Neural progenitor cell (in vitro differentiated cells): ENCODE data around the gene PRELID1. TPM values are rescaled to one million over a fixed set of nuclear protein-coding genes. Genes with fewer than 3 reads are reported as not detected.

Experiments
- DNase-seq: peaks from one replicate; pipeline ENCODE4 v3.0.0-alpha.2; 2016; ENCODE audit warnings: low spot score
- H2AFZ ChIP-seq: fragments of 200-600 bp; sonication (generic); replicated peaks from 2 replicates; pipeline ENCODE4 v1.6.1; 2016; ENCODE audit warnings: antibody characterized with exemption
- H3F3A ChIP-seq: fragments of 200-600 bp; sonication (generic); 2 replicates; pipeline ENCODE4 v1.6.1; 2016; ENCODE audit warnings: antibody characterized with exemption, low read depth
- H3K27ac ChIP-seq: fragments of 200-600 bp; sonication (generic); 2 replicates; pipeline ENCODE4 v1.5.1; 2016; ENCODE audit warnings: mild to moderate bottlenecking
- H3K27me3 ChIP-seq: fragments of 200-600 bp; sonication (generic); 2 replicates; pipeline ENCODE4 v1.6.1; 2016; ENCODE audit warnings: mild to moderate bottlenecking, moderate library complexity
- H3K36me3 ChIP-seq: fragments of 200-600 bp; sonication (generic); 2 replicates; pipeline ENCODE4 v1.5.1; 2016
- H3K4me1 ChIP-seq: fragments of 200-600 bp; sonication (generic); 2 replicates; pipeline ENCODE4 v1.6.1; 2016; ENCODE audit warnings: mixed run types
- H3K4me2 ChIP-seq: fragments of 200-600 bp; sonication (generic); 2 replicates; pipeline ENCODE4 v1.6.1; 2016
- H3K4me3 ChIP-seq: fragments of 200-600 bp; sonication (generic); 2 replicates; pipeline ENCODE4 v1.5.1; 2016
- H3K79me2 ChIP-seq: fragments of 200-600 bp; sonication (generic); 2 replicates; pipeline ENCODE4 v1.6.1; 2016; ENCODE audit warnings: low read depth
- H3K9ac ChIP-seq: fragments of 200-600 bp; sonication (generic); 2 replicates; pipeline ENCODE4 v1.6.1; 2016
- H3K9me3 ChIP-seq: fragments of 200-600 bp; sonication (generic); 2 replicates; pipeline ENCODE4 v1.5.1; 2016; ENCODE audit warnings: low read depth
- H4K20me1 ChIP-seq: fragments of 200-600 bp; sonication (generic); 2 replicates; pipeline ENCODE4 v1.6.1; 2016; ENCODE audit warnings: low read depth
- H3K27ac Mint-ChIP-seq: 3 replicates; pipeline ENCODE4 v1.8.0; 2021; ENCODE audit warnings: mixed read lengths
- H3K27me3 Mint-ChIP-seq: 2 replicates; pipeline ENCODE4 v1.8.0; 2022; ENCODE audit warnings: low read depth, mild to moderate bottlenecking, inconsistent platforms, moderate library complexity, mixed read lengths; ENCODE audit not compliant: insufficient read depth
- H3K36me3 Mint-ChIP-seq: 3 replicates; pipeline ENCODE4 v1.8.0; 2021; ENCODE audit warnings: mixed read lengths
- H3K4me1 Mint-ChIP-seq: 3 replicates; pipeline ENCODE4 v1.8.0; 2021; ENCODE audit warnings: mixed read lengths
- H3K4me3 Mint-ChIP-seq: 3 replicates; pipeline ENCODE4 v1.8.0; 2021; ENCODE audit warnings: mild to moderate bottlenecking, moderate library complexity, mixed read lengths
- H3K9me3 Mint-ChIP-seq: 3 replicates; pipeline ENCODE4 v1.8.0; 2020; ENCODE audit warnings: mixed read lengths
- EZH2 ChIP-seq: fragments of 200-600 bp; sonication (generic); IDR thresholded peaks from 2 replicates; pipeline ENCODE4 v1.6.1; 2017; ENCODE audit warnings: antibody characterized with exemption, mild to moderate bottlenecking, moderate library complexity
- EZH2phosphoT487 ChIP-seq: fragments of 200-600 bp; sonication (generic); IDR thresholded peaks from 2 replicates; pipeline ENCODE4 v1.6.1; 2017; ENCODE audit warnings: antibody characterized with exemption
- total RNA-seq: library from RNA; depleted of rRNA; stranded (reverse); fragments of >200 nt; gene quantifications from 2 replicates; pipeline ENCODE4 v1.2.3, GENCODE V29; 2015; ENCODE audit warnings: low replicate concordance
- TF ChIP-seq, protein P1 (sequence below): fragments of 200-600 bp; sonication (generic); IDR thresholded peaks from 2 replicates; pipeline ENCODE4 v1.5.1; 2017; ENCODE audit warnings: antibody characterized with exemption, mild to moderate bottlenecking

Gene PRELID1
- total RNA-seq, 1 donor from 2014 or later: 133 TPM

DNA sequence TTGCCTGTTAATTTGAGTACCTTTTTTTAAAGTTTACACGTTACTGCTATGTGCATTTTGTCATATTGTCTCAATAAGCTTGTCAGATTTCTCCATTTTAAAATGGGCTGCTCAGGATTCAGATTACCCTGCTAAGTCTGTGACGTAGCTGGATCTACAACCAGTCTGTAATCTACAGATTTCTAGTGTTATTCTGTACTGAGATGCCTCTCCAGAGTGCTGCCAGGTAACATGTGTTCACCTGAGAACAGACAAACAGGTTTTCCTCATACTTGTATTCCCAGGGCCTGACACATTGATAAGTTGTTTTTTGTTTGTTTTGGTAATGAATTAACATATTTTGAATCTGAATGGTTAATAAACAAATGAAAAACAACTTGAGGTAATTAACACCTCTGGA is 15.4 kb upstream of the PRELID1 start:
- peaks cover 35% of the 10 kb centered on the region for H3K36me3 ChIP-seq
- H3K4me1 ChIP-seq: no peaks in the 10 kb centered on the region
- no peak overlapping the region for H3K27ac ChIP-seq
- H2AFZ ChIP-seq: no peak overlapping the region
- no peak overlapping the region for H3K4me3 Mint-ChIP-seq
- H4K20me1 ChIP-seq: peaks cover 10% of the 10 kb centered on the region
- H3K36me3 Mint-ChIP-seq: peaks cover 29% of the 10 kb centered on the region
- no peak overlapping the region for H3K4me2 ChIP-seq
- H3K27ac Mint-ChIP-seq: no peak overlapping the region
- H3F3A ChIP-seq: peaks cover 20% of the 10 kb centered on the region
- H3K9ac ChIP-seq: no peak overlapping the region
- H3K9me3 ChIP-seq: no peaks in the 10 kb centered on the region
- no peaks in the 10 kb centered on the region for H3K79me2 ChIP-seq
- H3K4me1 Mint-ChIP-seq: no peaks in the 10 kb centered on the region
- no peak for DNase-seq
- no peak overlapping the region for H3K4me3 ChIP-seq
- TF ChIP-seq EZH2 (no peak), EZH2phosphoT487 (no peak)
- TF ChIP-seq, protein P1, sequence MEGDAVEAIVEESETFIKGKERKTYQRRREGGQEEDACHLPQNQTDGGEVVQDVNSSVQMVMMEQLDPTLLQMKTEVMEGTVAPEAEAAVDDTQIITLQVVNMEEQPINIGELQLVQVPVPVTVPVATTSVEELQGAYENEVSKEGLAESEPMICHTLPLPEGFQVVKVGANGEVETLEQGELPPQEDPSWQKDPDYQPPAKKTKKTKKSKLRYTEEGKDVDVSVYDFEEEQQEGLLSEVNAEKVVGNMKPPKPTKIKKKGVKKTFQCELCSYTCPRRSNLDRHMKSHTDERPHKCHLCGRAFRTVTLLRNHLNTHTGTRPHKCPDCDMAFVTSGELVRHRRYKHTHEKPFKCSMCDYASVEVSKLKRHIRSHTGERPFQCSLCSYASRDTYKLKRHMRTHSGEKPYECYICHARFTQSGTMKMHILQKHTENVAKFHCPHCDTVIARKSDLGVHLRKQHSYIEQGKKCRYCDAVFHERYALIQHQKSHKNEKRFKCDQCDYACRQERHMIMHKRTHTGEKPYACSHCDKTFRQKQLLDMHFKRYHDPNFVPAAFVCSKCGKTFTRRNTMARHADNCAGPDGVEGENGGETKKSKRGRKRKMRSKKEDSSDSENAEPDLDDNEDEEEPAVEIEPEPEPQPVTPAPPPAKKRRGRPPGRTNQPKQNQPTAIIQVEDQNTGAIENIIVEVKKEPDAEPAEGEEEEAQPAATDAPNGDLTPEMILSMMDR: no peak
- no peaks in the 10 kb centered on the region for H3K27me3 ChIP-seq
- H3K27me3 Mint-ChIP-seq: no peaks in the 10 kb centered on the region
- no peaks in the 10 kb centered on the region for H3K9me3 Mint-ChIP-seq

DNA sequence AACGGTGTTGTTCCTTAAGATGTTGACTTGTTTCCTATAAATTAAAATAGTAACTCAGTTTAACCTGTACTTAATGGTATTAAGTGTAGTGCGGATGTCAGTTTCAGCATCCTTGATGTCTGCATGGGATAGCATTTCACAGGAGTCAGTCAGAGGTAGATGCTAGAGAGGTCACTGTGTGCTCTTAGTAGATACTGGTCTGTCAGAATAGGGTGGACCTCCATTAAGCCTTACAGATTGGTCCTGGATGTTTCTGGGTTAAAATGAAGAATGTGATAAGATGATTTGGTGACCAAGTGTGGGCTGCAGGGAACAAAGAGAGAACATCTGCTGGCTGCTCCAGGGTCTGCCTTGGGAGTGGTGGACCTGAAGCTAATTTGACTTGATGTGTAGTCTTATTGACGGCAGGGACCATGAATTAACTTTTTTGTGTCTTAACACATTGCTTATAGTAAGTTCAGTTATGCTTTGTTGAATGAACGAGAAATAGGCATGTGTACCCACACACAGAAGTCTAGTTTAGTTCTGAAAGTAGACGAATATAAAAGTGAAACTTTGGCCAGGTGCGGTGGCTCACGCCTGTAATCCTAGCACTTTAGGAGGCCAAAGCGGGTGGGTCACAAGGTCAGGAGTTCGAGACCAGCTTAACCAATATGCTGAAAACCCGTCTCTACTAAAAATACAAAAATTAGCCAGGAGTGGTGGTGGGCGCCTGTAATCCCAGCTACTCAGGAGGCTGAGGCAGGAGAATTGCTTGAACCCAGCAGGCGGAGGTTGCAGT is 12.6 kb upstream of the PRELID1 start:
- Mint-ChIP-seq H3K36me3 (peaks cover 28% of the 10 kb centered on the region), H3K9me3 (no peaks in the 10 kb centered on the region), H3K4me1 (no peaks in the 10 kb centered on the region), H3K4me3 (no peak overlapping the region), H3K27ac (no peak overlapping the region), H3K27me3 (peaks cover 3% of the 10 kb centered on the region)
- H3K27me3 ChIP-seq: no peaks in the 10 kb centered on the region
- H3K9ac ChIP-seq: no peak overlapping the region
- no peak for DNase-seq
- peaks cover 22% of the 10 kb centered on the region for H3K36me3 ChIP-seq
- H3K4me1 ChIP-seq: no peaks in the 10 kb centered on the region
- peaks cover 12% of the 10 kb centered on the region for H4K20me1 ChIP-seq
- peaks cover 7% of the 10 kb centered on the region for H3F3A ChIP-seq
- no peaks in the 10 kb centered on the region for H3K79me2 ChIP-seq
- no peaks in the 10 kb centered on the region for H3K9me3 ChIP-seq
- H3K4me3 ChIP-seq: no peak overlapping the region
- H3K27ac ChIP-seq: no peak overlapping the region
- TF ChIP-seq, protein P1: no peak
- no peak for TF ChIP-seq EZH2
- TF ChIP-seq EZH2phosphoT487: no peak
- no peak overlapping the region for H3K4me2 ChIP-seq
- no peak overlapping the region for H2AFZ ChIP-seq

DNA sequence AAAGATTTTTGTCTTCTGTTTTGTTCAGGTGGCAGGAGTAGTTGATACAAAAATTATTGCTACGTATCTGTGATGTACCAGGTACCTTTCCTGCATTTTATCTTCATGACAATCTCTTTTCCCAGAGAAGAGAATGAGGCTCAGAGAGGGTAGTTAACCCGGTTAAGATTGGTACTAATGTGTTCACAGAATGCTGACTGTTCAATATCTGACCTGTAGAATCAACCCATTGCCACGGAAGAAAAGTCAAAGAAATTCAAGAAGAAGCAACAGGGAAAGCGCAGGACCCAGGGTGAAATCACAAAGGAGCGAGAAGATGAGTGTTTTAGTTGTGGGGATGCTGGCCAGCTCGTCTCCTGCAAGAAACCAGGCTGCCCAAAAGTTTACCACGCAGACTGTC is 11.9 kb upstream of the PRELID1 start:
- no peaks in the 10 kb centered on the region for H3K9me3 ChIP-seq
- Mint-ChIP-seq H3K36me3 (peaks cover 28% of the 10 kb centered on the region), H3K27me3 (peaks cover 3% of the 10 kb centered on the region), H3K4me3 (no peak overlapping the region), H3K4me1 (no peaks in the 10 kb centered on the region), H3K27ac (no peak overlapping the region), H3K9me3 (no peaks in the 10 kb centered on the region)
- no peak overlapping the region for H3K9ac ChIP-seq
- no peak for DNase-seq
- H3K36me3 ChIP-seq: peaks cover 22% of the 10 kb centered on the region
- H3K79me2 ChIP-seq: no peaks in the 10 kb centered on the region
- no peak overlapping the region for H3K27ac ChIP-seq
- H4K20me1 ChIP-seq: peaks cover 17% of the 10 kb centered on the region
- H3K27me3 ChIP-seq: no peaks in the 10 kb centered on the region
- H3K4me1 ChIP-seq: no peaks in the 10 kb centered on the region
- no peak overlapping the region for H3K4me3 ChIP-seq
- no peak overlapping the region for H2AFZ ChIP-seq
- H3K4me2 ChIP-seq: no peak overlapping the region
- TF ChIP-seq EZH2 (no peak), EZH2phosphoT487 (no peak)
- TF ChIP-seq, protein P1: no peak
- H3F3A ChIP-seq: peaks cover 11% of the 10 kb centered on the region
